HG03565 (cell line): Measurements from ENCODE around the gene SH2D6.

Experiments
- ATAC-seq: cut with Tn5 transposase; IDR thresholded peaks from one replicate; pipeline ENCODE4 v1.9.1; 2021; ENCODE audit warnings: mild to moderate bottlenecking, moderate library complexity; ENCODE audit not compliant: unreplicated experiment

The SH2D6 gene

DNA sequence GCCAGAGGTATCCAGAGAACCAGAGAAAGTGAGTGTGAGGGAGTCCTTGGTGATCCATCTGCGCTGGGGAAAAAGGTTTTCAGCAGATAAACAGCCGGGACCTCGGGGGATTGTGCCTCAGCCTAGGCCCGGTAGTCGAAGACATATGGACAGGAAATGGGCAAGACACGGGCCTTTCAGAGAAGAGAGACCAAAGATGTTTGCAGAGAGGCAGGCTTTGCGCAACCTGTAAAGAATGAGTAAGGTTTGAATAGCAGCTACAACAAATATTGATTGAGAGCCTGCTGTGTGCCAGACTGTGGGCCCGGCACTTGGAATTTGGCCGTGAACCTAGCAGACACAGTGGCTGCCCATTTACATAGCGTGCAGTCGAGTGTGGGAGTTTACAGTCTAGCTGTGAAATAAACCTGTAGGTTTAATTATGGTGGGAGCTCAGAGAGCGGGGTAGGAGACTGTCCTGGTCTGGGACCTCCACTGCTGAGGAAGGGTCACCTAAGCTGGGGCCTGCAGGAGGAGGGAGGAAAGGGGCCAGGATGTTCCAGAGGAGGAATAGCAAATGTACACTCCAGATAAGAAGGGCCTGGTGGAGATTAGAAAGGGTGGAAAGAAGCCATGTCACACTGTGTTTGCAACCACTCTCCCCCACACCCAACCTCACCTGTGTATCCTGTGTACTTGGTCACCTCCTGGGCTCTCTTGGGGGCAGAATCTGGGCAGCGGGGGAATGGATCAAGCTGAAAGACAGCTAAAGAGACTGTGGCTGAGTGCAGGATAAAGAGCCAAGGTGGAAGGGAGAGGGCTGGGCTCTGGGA is 3.0 kb downstream of the SH2D6 start:
- no peak for ATAC-seq

DNA sequence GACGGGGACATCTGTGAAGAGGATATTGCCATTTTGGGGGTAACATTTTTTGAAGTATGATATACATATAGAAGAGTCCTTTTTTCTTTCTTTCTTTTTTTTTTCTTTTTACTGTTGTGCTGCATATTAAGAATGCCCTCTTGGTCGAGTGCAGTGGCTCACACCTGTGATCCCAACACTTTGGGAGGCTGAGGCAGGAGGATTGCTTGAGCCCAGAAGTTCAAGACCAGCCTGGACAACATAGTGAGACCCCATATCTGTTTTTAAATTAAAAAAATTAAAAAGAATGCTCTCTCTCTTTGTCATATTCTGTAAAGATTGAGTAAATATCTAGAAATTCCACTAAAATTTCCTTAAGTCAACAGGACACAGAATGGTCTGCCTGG is 3.6 kb downstream of the SH2D6 start:
- ATAC-seq: no peak

GRCh38 chr2:85423525-85423924 is 5.0 kb downstream of the SH2D6 start:
- ATAC-seq: no peak

GRCh38 chr2:85425588-85425987 is 7.1 kb downstream of the SH2D6 start:
- ATAC-seq: no peak

DNA sequence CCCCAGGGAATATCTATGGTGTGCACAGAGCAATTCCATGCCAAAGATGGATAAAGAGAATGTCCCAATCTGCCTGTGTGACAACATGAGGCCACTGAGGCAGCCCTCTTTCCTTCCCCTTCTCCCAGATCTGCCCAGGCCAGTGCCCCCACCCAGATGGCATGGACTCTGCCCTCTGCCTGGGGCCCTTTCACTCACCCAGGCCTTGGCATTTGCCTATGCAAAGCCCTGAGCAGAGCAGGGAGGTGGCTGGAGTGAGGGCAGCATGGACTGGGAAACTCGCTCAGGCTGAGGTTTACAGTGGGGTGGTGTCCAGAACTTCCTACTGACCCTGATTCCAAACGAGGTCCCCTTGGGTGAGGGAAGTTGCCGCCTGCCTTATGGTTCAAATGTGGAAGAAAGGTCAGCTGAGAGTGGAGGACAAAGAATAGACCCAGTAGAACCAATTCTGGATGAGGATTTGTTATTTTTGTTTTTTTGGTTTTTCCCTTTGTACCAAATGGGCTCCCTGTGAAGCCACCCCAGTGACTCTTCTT is 8.9 kb downstream of the SH2D6 start:
- no peak for ATAC-seq

DNA sequence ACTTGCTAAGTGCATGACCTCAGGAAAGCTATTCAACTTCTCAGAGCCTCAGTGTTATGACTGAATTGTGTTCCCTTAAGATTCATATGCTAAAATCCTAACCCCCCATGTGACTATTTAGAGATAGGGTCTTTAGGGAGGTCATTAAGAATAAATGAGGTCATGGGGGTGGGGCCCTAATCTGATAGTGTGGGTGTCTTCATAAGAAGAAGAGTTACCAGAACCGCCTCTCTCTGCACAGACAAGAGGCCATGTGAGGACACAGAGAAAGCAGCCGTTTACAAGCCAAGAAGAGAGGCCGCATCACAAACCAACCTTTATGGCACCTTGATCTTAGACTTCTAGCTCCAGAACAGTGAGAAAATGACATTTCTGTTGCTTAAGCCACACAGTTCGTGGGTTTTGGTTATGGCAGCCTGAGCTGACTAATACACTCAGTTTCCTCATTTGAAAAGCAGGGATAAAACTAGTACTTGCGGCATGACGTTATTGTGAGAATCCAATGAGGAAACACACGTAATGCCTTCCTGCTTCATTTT is 9.9 kb downstream of the SH2D6 start:
- ATAC-seq: no peak

DNA sequence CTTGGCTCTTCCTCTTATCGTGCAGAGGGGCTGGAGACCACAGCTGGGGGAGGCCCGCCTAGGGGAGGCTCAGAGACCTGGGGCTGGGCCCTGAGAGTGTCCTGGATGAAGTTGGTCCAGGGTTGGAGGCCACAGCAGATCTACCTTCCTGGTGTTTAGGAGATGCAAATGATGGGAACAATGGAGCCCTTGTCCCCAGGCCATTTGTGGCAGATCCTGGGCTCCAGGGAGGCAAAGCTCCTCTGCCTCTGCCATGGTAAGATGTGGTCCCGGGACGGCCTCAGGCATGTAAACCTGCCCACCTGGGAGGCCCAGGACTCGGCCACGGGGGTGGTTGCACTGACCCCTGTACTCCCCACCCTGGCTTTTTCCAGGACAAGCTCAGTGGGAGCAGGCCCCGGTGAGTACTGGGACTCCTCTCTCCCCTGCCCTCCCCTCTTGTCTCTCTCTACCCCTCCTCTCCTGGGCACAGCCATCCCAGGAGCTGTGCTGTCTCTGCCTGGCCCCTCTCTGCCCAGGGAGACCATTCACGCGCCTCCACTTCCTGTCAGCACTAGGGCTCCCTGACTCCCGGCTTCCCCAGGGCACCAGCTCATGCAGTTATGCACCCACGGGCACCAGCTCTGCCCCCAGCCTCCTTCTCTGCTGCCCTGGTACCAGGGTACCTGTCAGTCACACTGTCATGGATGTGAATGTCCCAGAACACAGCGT is 10.9 kb downstream of the SH2D6 start:
- no peak for ATAC-seq

- ATAC-seq: no peak
Observed at GRCh38 chr2:85429924-85430289, 11.4 kb downstream of the SH2D6 start.

- ATAC-seq: no peak
Observed at GRCh38 chr2:85430752-85431569, 12.4 kb downstream of the SH2D6 start.

DNA sequence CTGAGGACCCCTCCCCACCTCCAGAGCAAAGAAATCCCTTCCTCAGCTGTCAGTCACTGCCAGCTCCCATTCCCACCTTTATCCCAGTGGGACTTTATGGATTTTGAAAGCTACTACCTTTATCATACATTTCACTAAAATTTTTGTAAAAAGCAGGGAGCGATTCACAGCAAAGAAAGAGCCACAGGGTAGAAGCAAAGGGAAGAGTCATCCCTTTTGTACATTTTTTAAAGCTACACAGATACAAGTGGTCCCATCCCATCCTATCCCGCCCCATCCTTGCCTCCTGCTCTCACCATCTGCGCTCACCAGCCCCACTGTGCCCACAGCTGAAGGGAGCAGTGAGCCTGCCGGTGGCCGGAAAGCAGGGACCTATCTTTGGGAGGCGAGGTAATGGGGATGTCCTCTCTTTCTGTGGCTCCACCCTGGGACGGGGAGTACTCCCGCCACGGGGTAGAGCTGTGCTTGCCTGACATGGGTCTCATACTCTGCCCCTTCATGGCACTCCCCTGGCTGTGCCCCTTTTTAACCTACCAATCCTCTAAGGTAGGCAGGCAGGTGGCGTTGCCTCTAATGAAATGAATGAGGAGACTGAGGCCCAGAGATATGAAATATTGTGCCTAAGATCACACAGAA is 13.2 kb downstream of the SH2D6 start:
- no peak for ATAC-seq

DNA sequence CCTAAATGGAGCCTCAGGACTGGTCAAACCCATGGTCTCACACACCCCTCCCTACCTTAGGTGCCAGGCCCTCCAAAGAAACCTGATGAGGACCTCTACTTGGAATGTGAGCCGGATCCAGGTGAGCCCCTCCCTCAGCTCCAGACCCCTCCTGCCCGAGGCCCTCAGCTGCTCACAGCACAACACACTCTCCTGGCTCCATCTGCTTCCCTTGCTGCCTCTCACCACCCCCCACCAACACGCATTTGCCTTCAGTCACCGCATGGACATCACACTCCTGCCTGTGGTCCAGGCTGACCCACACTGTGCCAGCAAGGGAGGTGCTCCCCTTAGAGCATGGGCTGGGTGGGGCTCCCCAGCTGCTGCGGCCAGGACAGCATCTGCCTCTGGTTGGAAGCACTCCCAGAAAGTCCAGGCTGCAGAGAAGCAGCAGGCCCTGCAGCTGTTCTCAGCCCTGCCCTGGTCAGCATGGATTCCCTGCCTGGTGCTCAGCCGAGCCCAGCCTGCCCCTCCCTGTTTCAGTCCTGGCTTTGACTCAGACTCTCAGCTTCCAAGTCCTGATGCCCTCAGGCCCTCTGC is 15.1 kb downstream of the SH2D6 start:
- no peak for ATAC-seq

GRCh38 chr2:85434696-85435095 is 16.2 kb downstream of the SH2D6 start:
- ATAC-seq: no peak

DNA sequence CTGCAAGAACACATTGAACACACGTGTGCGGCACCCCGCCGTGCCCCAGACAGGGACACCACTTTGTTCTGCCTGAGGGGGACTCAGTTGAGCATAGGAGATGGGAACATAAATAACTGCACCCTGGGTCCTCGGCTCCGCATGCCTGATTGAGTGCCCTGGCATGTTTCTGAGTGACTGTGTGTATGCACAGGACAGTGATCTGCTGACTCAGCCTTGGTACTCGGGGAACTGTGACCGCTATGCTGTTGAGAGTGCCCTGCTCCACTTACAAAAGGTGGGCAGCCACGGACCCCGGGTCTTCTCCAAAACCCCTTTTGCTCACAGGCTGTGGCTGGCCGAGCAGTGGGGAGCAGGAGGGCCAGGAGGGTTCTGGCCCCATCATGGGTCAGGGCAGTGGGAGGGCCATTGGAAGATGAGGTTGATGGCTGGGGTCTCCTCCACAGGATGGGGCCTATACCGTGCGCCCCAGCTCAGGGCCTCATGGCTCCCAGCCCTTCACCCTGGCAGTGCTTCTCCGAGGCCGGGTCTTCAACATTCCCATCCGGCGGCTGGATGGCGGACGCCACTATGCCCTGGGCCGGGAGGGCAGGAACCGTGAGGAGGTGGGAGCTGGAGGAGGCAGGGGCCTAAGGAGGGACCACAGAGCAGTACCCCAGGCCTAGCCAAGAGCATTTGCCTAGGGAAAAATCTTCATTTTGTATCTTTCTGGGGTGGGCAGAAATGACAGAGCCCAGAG is 16.9 kb downstream of the SH2D6 start:
- no peak for ATAC-seq

DNA sequence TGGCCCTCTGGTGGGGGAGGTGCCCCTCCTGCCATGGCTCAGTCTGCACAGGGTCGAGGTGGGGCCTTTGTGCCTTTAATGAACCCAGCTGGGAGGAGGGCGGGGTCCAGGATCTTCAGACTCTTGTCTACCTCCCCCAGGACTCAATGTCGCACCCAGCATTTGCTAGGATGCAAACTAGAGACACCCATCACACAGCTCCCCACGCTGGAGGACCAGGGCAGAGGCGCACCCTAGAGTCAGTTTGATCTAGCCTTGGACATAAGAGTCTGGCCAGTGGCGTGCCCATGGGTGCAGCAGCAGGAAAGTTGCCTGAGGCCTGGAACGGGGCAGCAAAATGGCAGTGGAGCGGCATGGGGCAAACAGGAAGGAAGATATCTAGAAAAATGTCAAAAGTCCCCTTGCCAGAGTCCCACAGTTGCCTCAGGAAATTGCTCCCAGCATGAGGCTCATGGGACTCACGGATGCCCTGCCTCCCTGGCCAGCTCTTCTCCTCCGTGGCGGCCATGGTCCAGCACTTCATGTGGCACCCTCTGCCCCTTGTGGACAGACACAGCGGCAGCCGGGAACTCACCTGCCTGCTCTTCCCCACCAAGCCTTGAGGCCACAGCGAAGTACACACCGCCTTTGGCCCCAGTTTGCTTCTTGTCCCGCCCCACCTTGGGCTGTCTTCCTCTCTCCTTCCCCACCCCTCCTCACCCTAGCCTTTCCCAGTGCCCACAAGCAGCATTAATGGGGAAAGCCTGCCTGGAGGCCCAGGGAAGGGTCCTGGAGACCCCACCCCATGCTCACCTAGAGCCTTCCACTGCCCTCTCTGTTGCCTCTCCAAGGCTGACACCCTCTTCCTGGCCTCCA is 17.7 kb downstream of the SH2D6 start:
- no peak for ATAC-seq

DNA sequence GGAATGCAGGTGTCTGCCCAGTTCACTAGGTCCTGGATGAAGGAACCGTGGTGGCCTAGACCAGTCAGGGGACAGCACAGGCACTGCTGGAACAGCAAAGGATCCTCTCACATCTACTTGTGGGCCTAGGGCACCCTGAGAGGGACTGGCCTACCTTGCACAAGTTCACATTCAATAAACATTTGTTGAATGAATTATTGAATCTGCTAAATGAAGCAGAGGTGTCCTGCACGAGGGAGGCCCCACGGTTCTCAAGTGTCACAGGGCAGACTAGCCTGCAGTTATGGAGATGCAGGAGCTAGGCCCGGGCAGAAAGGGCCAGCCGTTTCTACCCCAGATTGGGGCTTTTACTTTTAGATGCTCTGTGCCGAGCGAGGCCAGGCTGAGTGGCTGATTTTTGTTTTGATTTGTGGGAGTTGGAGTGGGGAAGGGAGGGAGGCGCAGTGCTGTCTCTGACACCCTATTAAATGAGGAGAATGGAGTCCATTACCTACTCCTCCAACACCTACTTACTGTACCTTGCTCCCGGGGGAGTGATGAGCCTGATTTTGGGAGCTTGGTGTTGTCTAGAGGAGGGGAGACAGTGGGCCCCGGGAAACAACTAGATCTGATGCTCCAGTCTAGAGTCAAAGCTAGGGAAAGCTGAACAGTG is 18.4 kb downstream of the SH2D6 start:
- no peak for ATAC-seq

DNA sequence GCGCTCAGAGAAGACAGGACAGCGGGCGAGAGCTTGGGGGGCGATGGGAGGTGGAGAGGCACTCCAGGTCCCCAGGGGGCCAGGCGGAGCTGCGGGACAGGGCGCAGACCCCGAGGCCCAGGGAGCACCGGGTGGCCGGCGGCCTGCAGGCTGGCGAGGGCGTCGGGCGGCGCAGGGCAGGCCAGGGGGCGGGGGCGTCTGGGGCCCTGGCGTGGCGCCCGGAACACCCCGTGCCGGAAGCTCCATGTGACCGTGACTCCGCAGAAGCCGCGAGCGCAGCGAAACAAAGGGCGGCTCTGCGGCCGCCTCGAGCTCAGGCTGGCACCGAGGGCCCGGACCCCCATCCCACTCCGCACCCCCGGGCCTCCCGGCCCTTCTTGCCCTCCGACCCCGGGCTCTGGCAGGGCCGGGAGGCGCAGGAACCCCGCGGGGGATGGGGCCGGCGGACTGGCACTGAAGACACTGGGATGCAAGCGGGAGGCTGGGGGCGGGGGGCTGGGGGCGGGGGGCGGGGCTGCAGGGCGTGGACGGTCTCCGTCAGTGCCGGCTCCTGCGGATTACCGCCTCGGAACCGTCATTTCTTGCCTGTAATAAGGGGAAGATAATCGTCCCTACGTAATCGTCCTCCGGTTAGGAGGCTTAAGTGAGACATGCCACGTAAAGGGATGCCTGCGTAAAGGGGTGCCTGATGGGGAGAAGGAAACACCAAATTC is 19.1 kb downstream of the SH2D6 start:
- peak; percentile 66 for ATAC-seq

- ATAC-seq: no peak
Observed at GRCh38 chr2:85438201-85439024, 19.9 kb downstream of the SH2D6 start.
